Natural killer cell (primary cell): ENCODE data around the gene TAS2R20. TPM values are rescaled to one million over a fixed set of nuclear protein-coding genes. Genes with fewer than 3 reads are reported as not detected.

ENCODE experiments used
- ATAC-seq, 3 donors: fragments of 150-1000 bp in 2 of 3; fragments of 200-7000 bp in 1 of 3; cut with Tn5 transposase; 1 replicate in 1 of 3; 2 replicates in 2 of 3; pipeline ENCODE4 v1.10.0; 2021; ENCODE audit warnings: mild to moderate bottlenecking in 2 of 3, moderate library complexity in 2 of 3
- DNase-seq, 2 donors: peaks; one replicate each; pipeline versions ENCODE4 v3.0.0 to v3.0.0-alpha.2; 2013 to 2021; ENCODE audit warnings: mixed read lengths in 1 of 2
- H3K27ac ChIP-seq: one replicate; pipeline ENCODE4 v1.5.1; 2013; ENCODE audit warnings: mild to moderate bottlenecking, low read length
- H3K27me3 ChIP-seq: one replicate; pipeline ENCODE4 v1.6.1; 2013; ENCODE audit warnings: low read length; ENCODE audit not compliant: control insufficient read depth, insufficient read depth
- H3K36me3 ChIP-seq: one replicate; pipeline ENCODE4 v1.6.1; 2013; ENCODE audit warnings: low read length; ENCODE audit not compliant: control insufficient read depth, insufficient read depth
- H3K4me1 ChIP-seq: one replicate; pipeline ENCODE4 v1.6.1; 2013; ENCODE audit warnings: low read length; ENCODE audit not compliant: control insufficient read depth, insufficient read depth
- H3K4me3 ChIP-seq: one replicate; pipeline ENCODE4 v1.5.1; 2013; ENCODE audit warnings: low read length
- H3K9me3 ChIP-seq: one replicate; pipeline ENCODE4 v1.6.1; 2013; ENCODE audit warnings: low read length; ENCODE audit not compliant: control insufficient read depth, insufficient read depth
- H3K27ac Mint-ChIP-seq, 2 donors: one replicate each; pipeline ENCODE4 v1.8.0; 2022; ENCODE audit warnings: mild to moderate bottlenecking in 2 of 2, mixed read lengths in 2 of 2, moderate library complexity in 1 of 2
- H3K27me3 Mint-ChIP-seq, 2 donors: one replicate each; pipeline ENCODE4 v1.8.0; 2022; ENCODE audit warnings: low read depth in 2 of 2, mixed read lengths in 2 of 2
- H3K36me3 Mint-ChIP-seq: one replicate; pipeline ENCODE4 v1.8.0; 2022; ENCODE audit warnings: mixed read lengths
- H3K4me1 Mint-ChIP-seq, 2 donors: one replicate each; pipeline ENCODE4 v1.8.0; 2022; ENCODE audit warnings: mixed read lengths in 2 of 2
- H3K4me3 Mint-ChIP-seq: one replicate; pipeline ENCODE4 v1.8.0; 2022; ENCODE audit warnings: mild to moderate bottlenecking, moderate library complexity, mixed read lengths
- H3K9me3 Mint-ChIP-seq, 2 donors: one replicate each; pipeline ENCODE4 v1.8.0; 2022; ENCODE audit warnings: mixed read lengths in 2 of 2
- CTCF ChIP-seq: fragments of 200-600 bp; IDR thresholded peaks from one replicate; pipeline ENCODE4 v1.8.0; 2022; ENCODE audit warnings: antibody characterized with exemption
- WGBS: methylation state at CpG from one replicate; pipeline ENCODE4 v1.1.7; 2013; ENCODE audit warnings: missing lambda C conversion rate; ENCODE audit not compliant: insufficient coverage; 5-methylcytosine and 5-hydroxymethylcytosine counted together
- intact Hi-C: fragments of 100-400 bp; cut with micrococcal nuclease; formaldehyde crosslinking; loops from one replicate; pipeline ENCODE4 v1.14.2; 2022
- total RNA-seq, 4 donors: library from RNA; stranded (reverse); fragments of 120-200 nt in 1 of 4; gene quantifications; one replicate each; pipeline versions ENCODE4 v1.2.3 to v1.2.4, GENCODE V29; 2013 to 2022

The TAS2R20 gene
- total RNA-seq, 3 donors from 2014 or later (not counting 1 experiment from before 2014, with no cell fraction given) = 2.0 to 2.8 (median 2.4) TPM

- no peak for ATAC-seq
- H3K27ac ChIP-seq = no peak overlapping the region
- H3K9me3 Mint-ChIP-seq = no peaks in the 10 kb centered on the region
- no peaks in the 10 kb centered on the region for H3K36me3 Mint-ChIP-seq
- H3K9me3 ChIP-seq = no peaks in the 10 kb centered on the region
- no peaks in the 10 kb centered on the region for H3K27me3 Mint-ChIP-seq
- no peak overlapping the region for H3K27ac Mint-ChIP-seq
- DNase-seq = no peak
- H3K36me3 ChIP-seq = no peaks in the 10 kb centered on the region
- H3K4me1 ChIP-seq = no peaks in the 10 kb centered on the region
- H3K4me1 Mint-ChIP-seq = peaks cover 0 to 4% of the 10 kb centered on the region in 2 donors
- intact Hi-C loops = no loop called here
- no peak overlapping the region for H3K4me3 Mint-ChIP-seq
- no peak overlapping the region for H3K4me3 ChIP-seq
- WGBS = no CpG with 5 or more reads among the region's 1 CpG
- TF ChIP-seq CTCF = no peak
- no peaks in the 10 kb centered on the region for H3K27me3 ChIP-seq
Measured at GRCh38 chr12:11016937-11017336, 18.8 kb upstream of the TAS2R20 start.

DNA sequence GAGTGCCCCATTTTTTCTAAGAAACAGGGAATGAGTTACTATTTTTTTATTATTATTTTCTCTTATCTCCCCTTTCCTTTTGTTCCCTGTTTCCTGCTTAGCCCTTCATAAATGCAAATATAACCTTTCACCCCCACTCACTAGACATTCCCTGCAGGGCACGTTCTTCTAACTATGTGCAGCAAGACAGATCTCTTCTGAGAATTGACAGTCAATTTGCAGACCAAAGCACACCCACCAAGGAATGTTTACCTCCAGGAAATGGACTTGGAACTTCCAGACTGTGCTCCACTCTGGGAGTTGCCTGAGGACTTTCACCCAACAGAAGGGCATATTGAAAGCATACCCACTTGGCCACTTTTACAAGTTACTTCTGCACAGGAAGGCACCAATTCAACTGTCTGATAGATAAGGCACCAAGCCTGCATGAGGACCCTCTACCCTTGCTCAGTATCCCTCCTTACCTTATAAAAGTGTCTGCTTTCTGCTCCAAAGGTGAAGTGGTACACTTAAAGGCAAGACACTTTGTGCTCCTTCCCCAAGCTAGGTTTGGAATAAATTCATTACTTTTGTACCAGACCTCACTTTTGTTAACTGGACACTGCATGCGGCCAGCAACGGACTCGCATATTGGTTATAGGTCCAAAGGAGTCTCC, 17.8 kb upstream of the TAS2R20 start:
- no peaks in the 10 kb centered on the region for H3K4me1 Mint-ChIP-seq
- intact Hi-C loops = no loop called here
- H3K27me3 ChIP-seq = no peaks in the 10 kb centered on the region
- no peak for DNase-seq
- no peak overlapping the region for H3K4me3 ChIP-seq
- no peak overlapping the region for H3K27ac Mint-ChIP-seq
- WGBS = 95% methylated on average over 4 of the region's 4 CpGs
- no peak for TF ChIP-seq CTCF
- H3K36me3 Mint-ChIP-seq = no peaks in the 10 kb centered on the region
- no peaks in the 10 kb centered on the region for H3K27me3 Mint-ChIP-seq
- ATAC-seq = no peak
- H3K9me3 ChIP-seq = no peaks in the 10 kb centered on the region
- no peak overlapping the region for H3K4me3 Mint-ChIP-seq
- no peaks in the 10 kb centered on the region for H3K4me1 ChIP-seq
- H3K36me3 ChIP-seq = no peaks in the 10 kb centered on the region
- H3K27ac ChIP-seq = no peak overlapping the region
- no peaks in the 10 kb centered on the region for H3K9me3 Mint-ChIP-seq

DNA sequence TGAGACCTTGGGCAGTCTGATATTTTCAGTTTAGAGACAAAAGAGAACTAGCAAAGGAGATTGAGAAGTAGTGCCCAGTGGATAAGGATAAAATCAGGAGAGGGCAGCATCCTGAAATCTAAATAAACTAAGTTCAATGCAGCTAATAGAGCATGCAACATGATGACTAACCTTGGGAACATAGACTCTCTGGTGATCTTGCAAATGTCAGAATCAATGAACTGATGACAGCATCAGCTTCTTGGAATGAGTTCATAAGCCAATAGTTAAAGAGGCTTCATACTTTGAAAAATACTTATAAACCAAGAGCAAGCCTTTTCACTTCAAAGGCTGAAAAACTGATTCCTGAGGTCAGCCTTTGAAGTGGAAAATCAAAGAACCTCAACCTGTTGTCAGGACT, 16.1 kb upstream of the TAS2R20 start:
- intact Hi-C loops = no loop called here

More for the DNA sequence above, 16.1 kb upstream of the TAS2R20 start:
- H3K4me1 Mint-ChIP-seq = no peaks in the 10 kb centered on the region
- ATAC-seq = no peak
- no peak overlapping the region for H3K27ac Mint-ChIP-seq
- H3K27ac ChIP-seq = no peak overlapping the region
- H3K9me3 Mint-ChIP-seq = no peaks in the 10 kb centered on the region
- H3K9me3 ChIP-seq = no peaks in the 10 kb centered on the region
- no peaks in the 10 kb centered on the region for H3K27me3 ChIP-seq
- no peak for TF ChIP-seq CTCF
- H3K36me3 Mint-ChIP-seq = no peaks in the 10 kb centered on the region
- H3K4me1 ChIP-seq = no peaks in the 10 kb centered on the region
- no peaks in the 10 kb centered on the region for H3K36me3 ChIP-seq
- no peak overlapping the region for H3K4me3 Mint-ChIP-seq
- H3K4me3 ChIP-seq = no peak overlapping the region
- DNase-seq = no peak
- no peaks in the 10 kb centered on the region for H3K27me3 Mint-ChIP-seq
